Measurements from ENCODE around the gene ZNF576. TPM values are rescaled to one million over a fixed set of nuclear protein-coding genes. Genes with fewer than 3 reads are reported as not detected.

ZNF576 gene
- total and polyA plus RNA-seq, 2 experiments from 2014 or later, result 5.9 to 16.9 TPM

GRCh38 chr19:43555185-43555770 lies 41.1 kb upstream of the ZNF576 start:
- no peak overlapping the region for H2AFZ ChIP-seq
- H3K9me2 ChIP-seq (ENCODE audit: insufficient read depth), result no peaks in the 10 kb centered on the region
- no peaks in the 10 kb centered on the region for H3K79me2 ChIP-seq (replicated peaks; ENCODE audit: insufficient read depth)
- H3K4me1 ChIP-seq (ENCODE audit: insufficient read depth), result peaks cover 4% of the 10 kb centered on the region; the same call in 1 of the 2 replicates
- no peaks in the 10 kb centered on the region; the same call in 1 of the 2 replicates for H3K36me3 ChIP-seq (ENCODE audit: insufficient read depth)
- Mint-ChIP-seq H3K27ac (peak overlapping the region; percentile 89), H3K36me3 (ENCODE audit: low read depth) (peaks cover 33% of the 10 kb centered on the region), H3K4me3 (no peak overlapping the region), H3K9me3 (no peaks in the 10 kb centered on the region), H3K27me3 (ENCODE audit: insufficient read depth, low read depth, poor library complexity) (peaks cover 5% of the 10 kb centered on the region), H3K4me1 (peaks cover 9% of the 10 kb centered on the region)
- no peaks in the 10 kb centered on the region for H4K20me1 ChIP-seq (replicated peaks; ENCODE audit: insufficient read depth)
- no peaks in the 10 kb centered on the region for H3F3A ChIP-seq (replicated peaks; ENCODE audit: low read depth)
- no peak overlapping the region for H3K4me2 ChIP-seq
- peak; percentile 99 for ATAC-seq
- no peak overlapping the region for H3K4me3 ChIP-seq
- H3K27me3 ChIP-seq (ENCODE audit: insufficient read depth), result no peaks in the 10 kb centered on the region
- no peak overlapping the region for H3K27ac ChIP-seq (ENCODE audit: low read depth)
- TF ChIP-seq CTCF (conservative IDR thresholded peaks at IDR 0.05; ENCODE audit: low read depth in 2 of 2) (peak; percentile 85 to 89), ETS1 (IDR thresholded peaks at IDR 0.05) (no peak), ZNF462 (CRISPR knock-in tag; IDR thresholded peaks at IDR 0.05) (no peak)
- DNase-seq (ENCODE audit: low spot score), result peak; percentile 93

Measured in GM23338 (cell line).